ENCODE data around the gene LPP. TPM values are rescaled to one million over a fixed set of nuclear protein-coding genes. Genes with fewer than 3 reads are reported as not detected.
A peak's percentile ranks its signal among the peaks of the same experiment; 100 is the strongest.

Gene LPP
- total and polyA plus RNA-seq, 2 donors (not counting 1 experiment from before 2014, with no cell fraction given), result 7.6 to 81.7 TPM

GRCh38 chr3:188151438-188151837, 2.5 kb upstream of the LPP start:
- no peak overlapping the region for H3K27ac Mint-ChIP-seq
- H3K9me3 Mint-ChIP-seq (ENCODE audit: insufficient read depth), result peaks cover 2% of the 10 kb centered on the region
- H3K4me3 Mint-ChIP-seq, result no peak overlapping the region
- no peaks in the 10 kb centered on the region for H3K36me3 ChIP-seq (replicated peaks in 1 of 2; ENCODE audit: control extremely low read depth in 1 of 2, control insufficient read depth in 1 of 2, extremely low read depth in 1 of 2, insufficient read depth in 2 of 2, low read length in 1 of 2)
- WGBS (ENCODE audit: insufficient coverage), result no CpG with 5 or more reads among the region's 4 CpGs
- ATAC-seq (ENCODE audit: low read depth) (no peak), DNase-seq (no peak)
- H3K4me2 ChIP-seq (replicated peaks; ENCODE audit: low read depth, low read length, poor library complexity, severe bottlenecking), result no peak overlapping the region
- no peak overlapping the region for H3K4me3 ChIP-seq (ENCODE audit: control extremely low read depth in 1 of 5, extremely low read depth in 1 of 5, insufficient read depth in 1 of 5, low read depth in 2 of 5, low read length in 4 of 5)
- intact Hi-C loops (cut with micrococcal nuclease), result loop anchor here (5.0 to 10.0 kb wide), 5 partner anchors 54 to 377 kb away; no protein-coding TSS in a partner anchor
- H3K4me1 Mint-ChIP-seq, result peaks cover 44% of the 10 kb centered on the region
- no peaks in the 10 kb centered on the region for H3K27me3 ChIP-seq (replicated peaks in 1 of 4; ENCODE audit: control extremely low read depth in 1 of 4, control insufficient read depth in 3 of 4, insufficient read depth in 4 of 4, low read length in 3 of 4)
- H4K20me1 ChIP-seq (ENCODE audit: control insufficient read depth, insufficient read depth, low read length, poor library complexity, severe bottlenecking), result no peaks in the 10 kb centered on the region
- H3K4me1 ChIP-seq (ENCODE audit: control insufficient read depth in 2 of 2, insufficient read depth in 2 of 2, low read length in 2 of 2), result peaks cover 18 to 27% of the 10 kb centered on the region in 2 donors
- H3K27ac ChIP-seq (ENCODE audit: low read length in 2 of 2), result no peak overlapping the region
- no peak overlapping the region for H2AFZ ChIP-seq (ENCODE audit: insufficient read depth, low read depth, low read length, poor library complexity, severe bottlenecking)
- no peaks in the 10 kb centered on the region for H3K27me3 Mint-ChIP-seq
- POLR2A ChIA-PET, result no interaction called here
- no peaks in the 10 kb centered on the region for H3K9me3 ChIP-seq (ENCODE audit: control extremely low read depth in 1 of 3, control insufficient read depth in 2 of 3, insufficient read depth in 1 of 3, low read length in 2 of 3)
- H3K9ac ChIP-seq (ENCODE audit: low read length), result no peak overlapping the region
- CTCF ChIA-PET, result no interaction called here
- no peak for TF ChIP-seq EZH2 (IDR thresholded peaks at IDR 0.05; ENCODE audit: borderline replicate concordance, insufficient read depth, low read depth, low read length, poor library complexity, severe bottlenecking)
- no peak for TF ChIP-seq CTCF (IDR thresholded peaks at IDR 0.05)
- peaks cover 16% of the 10 kb centered on the region for H3K79me2 ChIP-seq (ENCODE audit: control insufficient read depth, insufficient read depth, low read length)

- Mint-ChIP-seq H3K9me3 (ENCODE audit: insufficient read depth) (peaks cover 2% of the 10 kb centered on the region), H3K4me3 (peak overlapping the region; percentile 95), H3K4me1 (peaks cover 52% of the 10 kb centered on the region), H3K27me3 (no peaks in the 10 kb centered on the region), H3K27ac (peak overlapping the region; percentile 95)
- Histone ChIP-seq H2AFZ (ENCODE audit: insufficient read depth, low read depth, low read length, poor library complexity, severe bottlenecking) (peak overlapping the region; percentile 84), H3K79me2 (ENCODE audit: control insufficient read depth, insufficient read depth, low read length) (peaks cover 26% of the 10 kb centered on the region), H3K9ac (ENCODE audit: low read length) (peak overlapping the region; percentile 75), H3K4me3 (ENCODE audit: control extremely low read depth in 1 of 5, extremely low read depth in 1 of 5, insufficient read depth in 1 of 5, low read depth in 2 of 5, low read length in 4 of 5) (peak overlapping the region; percentile 80 to 97 (median 93)), H3K4me1 (ENCODE audit: control insufficient read depth in 2 of 2, insufficient read depth in 2 of 2, low read length in 2 of 2) (peaks cover 18 to 27% of the 10 kb centered on the region in 2 donors), H3K4me2 (replicated peaks; ENCODE audit: low read depth, low read length, poor library complexity, severe bottlenecking) (peak overlapping the region; percentile 96), H3K27me3 (replicated peaks in 1 of 4; ENCODE audit: control extremely low read depth in 1 of 4, control insufficient read depth in 3 of 4, insufficient read depth in 4 of 4, low read length in 3 of 4) (no peaks in the 10 kb centered on the region), H4K20me1 (ENCODE audit: control insufficient read depth, insufficient read depth, low read length, poor library complexity, severe bottlenecking) (no peaks in the 10 kb centered on the region), H3K36me3 (replicated peaks in 1 of 2; ENCODE audit: control extremely low read depth in 1 of 2, control insufficient read depth in 1 of 2, extremely low read depth in 1 of 2, insufficient read depth in 2 of 2, low read length in 1 of 2) (no peaks in the 10 kb centered on the region), H3K9me3 (ENCODE audit: control extremely low read depth in 1 of 3, control insufficient read depth in 2 of 3, insufficient read depth in 1 of 3, low read length in 2 of 3) (no peaks in the 10 kb centered on the region), H3K27ac (ENCODE audit: low read length in 2 of 2) (peak overlapping the region; percentile 55 to 91)
- DNase-seq, result peak; percentile 52
- intact Hi-C loops (cut with micrococcal nuclease), result loop anchor here (2.0 to 10.0 kb wide), 6 partner anchors 56 to 378 kb away; no protein-coding TSS in a partner anchor
- 38% methylated on average over 22 of the region's 25 CpGs for WGBS (ENCODE audit: insufficient coverage)
- ChIA-PET POLR2A (interaction anchor here (0.6 to 1.4 kb wide), 6 partner anchors 28 to 409 kb away, joined by 3 to 7 read pairs (median 4); partner anchors contain the start of gene BCL6), CTCF (interaction anchor here (0.6 to 2.0 kb wide), 8 partner anchors 9 to 811 kb away, joined by 3 to 9 read pairs (median 4); partner anchors contain the start of gene BCL6)
- ATAC-seq (ENCODE audit: low read depth), result no peak
- TF ChIP-seq EZH2 (IDR thresholded peaks at IDR 0.05; ENCODE audit: borderline replicate concordance, insufficient read depth, low read depth, low read length, poor library complexity, severe bottlenecking) (no peak), CTCF (IDR thresholded peaks at IDR 0.05) (no peak)
Observed at GRCh38 chr3:188152660-188153436, 1.1 kb upstream of the LPP start.
